ENCODE data around the gene KCNAB1.
"Not testable (repeated sequence)": the region's sequence is repeated elsewhere in the genome, so short reads cannot be mapped to it uniquely, and the experiment has no call there.

The KCNAB1 gene

GRCh38 chr3:156137397-156137796, 17.0 kb downstream of the KCNAB1 start:
- DNase-seq (ENCODE audit: low read depth), result not testable (repeated sequence)

- DNase-seq (ENCODE audit: low read depth), result no peak
Measured at GRCh38 chr3:156140001-156140595, 19.7 kb downstream of the KCNAB1 start.

GRCh38 chr3:156142702-156143101, 22.3 kb downstream of the KCNAB1 start:
- DNase-seq (ENCODE audit: low read depth), result no peak

GRCh38 chr3:156143136-156143535, 22.8 kb downstream of the KCNAB1 start:
- no peak for DNase-seq (ENCODE audit: low read depth)

GRCh38 chr3:156144060-156144459, 23.7 kb downstream of the KCNAB1 start:
- no peak for DNase-seq (ENCODE audit: low read depth)

GRCh38 chr3:156145866-156146265, 25.5 kb downstream of the KCNAB1 start:
- no peak for DNase-seq (ENCODE audit: low read depth)

- no peak for DNase-seq (ENCODE audit: low read depth)
Measured at GRCh38 chr3:156148345-156148945, 28.1 kb downstream of the KCNAB1 start.

GRCh38 chr3:156148946-156149381, 28.6 kb downstream of the KCNAB1 start:
- DNase-seq (ENCODE audit: low read depth), result no peak

GRCh38 chr3:156149876-156150275, 29.5 kb downstream of the KCNAB1 start:
- no peak for DNase-seq (ENCODE audit: low read depth)

- DNase-seq (ENCODE audit: low read depth), result peak; percentile 6
Measured at GRCh38 chr3:156150434-156151066, 30.2 kb downstream of the KCNAB1 start.

- DNase-seq (ENCODE audit: low read depth), result peak; percentile 10
Measured at GRCh38 chr3:156151824-156152428, 31.5 kb downstream of the KCNAB1 start.

- no peak for DNase-seq (ENCODE audit: low read depth)
Measured at GRCh38 chr3:156158656-156159295, 38.4 kb downstream of the KCNAB1 start.

- DNase-seq (ENCODE audit: low read depth), result no peak
Measured at GRCh38 chr3:156160647-156161046, 40.3 kb downstream of the KCNAB1 start.

GRCh38 chr3:156161172-156161571, 40.8 kb downstream of the KCNAB1 start:
- no peak for DNase-seq (ENCODE audit: low read depth)

- no peak for DNase-seq (ENCODE audit: low read depth)
Measured at GRCh38 chr3:156163848-156164247, 43.5 kb downstream of the KCNAB1 start.

- no peak for DNase-seq (ENCODE audit: low read depth)
Measured at GRCh38 chr3:156166808-156167207, 46.4 kb downstream of the KCNAB1 start.

GRCh38 chr3:156170571-156170970, 50.2 kb downstream of the KCNAB1 start:
- no peak for DNase-seq (ENCODE audit: low read depth)

- no peak for DNase-seq (ENCODE audit: low read depth)
Measured at GRCh38 chr3:156171281-156172267, 51.2 kb downstream of the KCNAB1 start.

GRCh38 chr3:156172536-156172935, 52.2 kb downstream of the KCNAB1 start:
- DNase-seq (ENCODE audit: low read depth), result no peak

GRCh38 chr3:156174229-156174847, 54.0 kb downstream of the KCNAB1 start:
- DNase-seq (ENCODE audit: low read depth), result no peak

GRCh38 chr3:156175570-156175969, 55.2 kb downstream of the KCNAB1 start:
- DNase-seq (ENCODE audit: low read depth), result no peak

Data from stimulated activated CD8-positive, alpha-beta memory T cell treated with anti-CD3 and anti-CD28 coated beads, Interleukin-15, amount 100 ng/mL, for 1 hour (primary cell).